ENCODE data around the gene LRFN4. TPM values are rescaled to one million over a fixed set of nuclear protein-coding genes. Genes with fewer than 3 reads are reported as not detected.

LRFN4 gene
- total and polyA plus RNA-seq, 10 of the 15 experiments (the other 5 are each of a cell fraction or from before 2014, with no cell fraction given): 0.03 to 43.8 (median 4.9) TPM

- H3K9me3 ChIP-seq (replicated peaks; ENCODE audit: control insufficient read depth, insufficient read depth, low read length): no peaks in the 10 kb centered on the region
- SMC1A ChIA-PET (ENCODE audit: uncharacterized antibody, unreplicated experiment): no interaction called here
- H3K4me1 ChIP-seq (ENCODE audit: control insufficient read depth, insufficient read depth, low read length): peaks cover 11% of the 10 kb centered on the region
- H3K4me2 ChIP-seq (ENCODE audit: control insufficient read depth, insufficient read depth): no peak overlapping the region
- no peak for FAIRE-seq
- WGBS (ENCODE audit: insufficient coverage, insufficient replicate concordance, low lambda C conversion rate, missing lambda C conversion rate): 73% methylated on average over 39 of the region's 39 CpGs
- CTCF ChIA-PET: interaction anchor here (0.7 to 1.0 kb wide), 3 partner anchors 37 to 715 kb away, joined by 3 read pairs; no protein-coding TSS in a partner anchor
- H3K4me3 ChIP-seq: no peak overlapping the region
- intact Hi-C loops (cut with micrococcal nuclease; ENCODE audit: unreplicated experiment) (no loop called here), in situ Hi-C loops (cut with MboI) (no loop called here)
- H3K27ac ChIP-seq (ENCODE audit: control insufficient read depth, insufficient read depth): no peak overlapping the region
- no peak for ATAC-seq
- RAD21 ChIA-PET (ENCODE audit: unreplicated experiment): no interaction called here
- H3K9ac ChIP-seq (ENCODE audit: control insufficient read depth, insufficient read depth, low read length): no peak overlapping the region
- H4K20me1 ChIP-seq (ENCODE audit: control insufficient read depth, insufficient read depth): no peaks in the 10 kb centered on the region
- POLR2A ChIA-PET: no interaction called here
- BruUV-seq (replicated peaks): no TSS peak
- no peaks in the 10 kb centered on the region for H3K79me2 ChIP-seq (ENCODE audit: control insufficient read depth, insufficient read depth, low read length)
- no peak overlapping the region for H2AFZ ChIP-seq (ENCODE audit: control insufficient read depth, low read depth, low read length)
- no peaks in the 10 kb centered on the region for H3K27me3 ChIP-seq (replicated peaks in 1 of 2; ENCODE audit: control insufficient read depth in 2 of 2, insufficient read depth in 2 of 2, low read length in 1 of 2)
- no peaks in the 10 kb centered on the region for H3K36me3 ChIP-seq (ENCODE audit: control insufficient read depth in 2 of 2, insufficient read depth in 2 of 2, low read length in 1 of 2)
- no peak for DNase-seq (ENCODE audit: low read depth, low spot score)
- no peak for TF ChIP-seq MXI1 (IDR thresholded peaks at IDR 0.05; ENCODE audit: low read depth, low read length)
- TF ChIP-seq SMC3 (IDR thresholded peaks at IDR 0.05; ENCODE audit: borderline replicate concordance, low read length): no peak
- TF ChIP-seq TBL1XR1 (IDR thresholded peaks at IDR 0.05; ENCODE audit: low read depth, low read length): no peak
- TF ChIP-seq ETV6 (conservative IDR thresholded peaks at IDR 0.05 in 1 of 2, IDR thresholded peaks at IDR 0.05 in 1 of 2; ENCODE audit: borderline replicate concordance in 1 of 2, low read depth in 1 of 2): no peak
- TF ChIP-seq, protein P1, sequence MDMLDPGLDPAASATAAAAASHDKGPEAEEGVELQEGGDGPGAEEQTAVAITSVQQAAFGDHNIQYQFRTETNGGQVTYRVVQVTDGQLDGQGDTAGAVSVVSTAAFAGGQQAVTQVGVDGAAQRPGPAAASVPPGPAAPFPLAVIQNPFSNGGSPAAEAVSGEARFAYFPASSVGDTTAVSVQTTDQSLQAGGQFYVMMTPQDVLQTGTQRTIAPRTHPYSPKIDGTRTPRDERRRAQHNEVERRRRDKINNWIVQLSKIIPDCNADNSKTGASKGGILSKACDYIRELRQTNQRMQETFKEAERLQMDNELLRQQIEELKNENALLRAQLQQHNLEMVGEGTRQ (IDR thresholded peaks at IDR 0.05; ENCODE audit: borderline replicate concordance, low read depth, low read length): no peak
- TF ChIP-seq SMAD5 (IDR thresholded peaks at IDR 0.05; ENCODE audit: low read depth): no peak
- no peak for TF ChIP-seq CEBPZ (IDR thresholded peaks at IDR 0.05; ENCODE audit: low read depth, low read length)
- no peak for TF ChIP-seq PKNOX1 (IDR thresholded peaks at IDR 0.05)
- no peak for TF ChIP-seq SP1 (IDR thresholded peaks at IDR 0.05; ENCODE audit: low read depth, low read length)
- TF ChIP-seq ZSCAN29 (IDR thresholded peaks at IDR 0.05): no peak
- no peak for TF ChIP-seq JUNB (IDR thresholded peaks at IDR 0.05)
- TF ChIP-seq PBX3 (IDR thresholded peaks at IDR 0.05; ENCODE audit: insufficient replicate concordance, low read depth, low read length): no peak
- no peak for TF ChIP-seq CREM (IDR thresholded peaks at IDR 0.05; ENCODE audit: low read depth)
- no peak for TF ChIP-seq ZZZ3 (IDR thresholded peaks at IDR 0.05; ENCODE audit: control insufficient read depth, insufficient read length, low read depth)
- TF ChIP-seq RB1 (IDR thresholded peaks at IDR 0.05; ENCODE audit: borderline replicate concordance): no peak
Observed at GRCh38 chr11:66870616-66871520, 14.0 kb downstream of the LRFN4 start.
